Smooth muscle cell (in vitro differentiated cells): ENCODE data around the gene HS3ST3A1. TPM values are rescaled to one million over a fixed set of nuclear protein-coding genes. Genes with fewer than 3 reads are reported as not detected.
A peak's percentile ranks its signal among the peaks of the same experiment; 100 is the strongest.

Source experiments
- DNase-seq: peaks from one replicate; lab custom pipeline; 2025; ENCODE audit not compliant: unreplicated experiment; lab: John Stamatoyannopoulos, UW
- H2AFZ ChIP-seq: fragments of 200-600 bp; sonication (generic); 2 replicates; pipeline ENCODE4 v1.6.0; 2016; ENCODE audit warnings: antibody characterized with exemption, low read depth, mild to moderate bottlenecking
- H3F3A ChIP-seq: fragments of 200-600 bp; sonication (generic); 2 replicates; pipeline ENCODE4 v1.6.0; 2017; ENCODE audit warnings: antibody characterized with exemption, low read depth
- H3K27ac ChIP-seq: fragments of 200-600 bp; sonication (generic); 2 replicates; pipeline ENCODE4 v1.5.1; 2016; ENCODE audit warnings: low read depth, mild to moderate bottlenecking
- H3K27me3 ChIP-seq: fragments of 200-600 bp; sonication (generic); 2 replicates; pipeline ENCODE4 v1.6.1; 2016; ENCODE audit warnings: low read depth, mild to moderate bottlenecking
- H3K36me3 ChIP-seq: fragments of 200-600 bp; sonication (generic); 2 replicates; pipeline ENCODE4 v1.5.1; 2016; ENCODE audit warnings: low read depth
- H3K4me1 ChIP-seq: fragments of 200-600 bp; sonication (generic); 2 replicates; pipeline ENCODE4 v1.5.1; 2016; ENCODE audit warnings: low read depth
- H3K4me2 ChIP-seq: fragments of 200-600 bp; sonication (generic); 2 replicates; pipeline ENCODE4 v1.6.0; 2016; ENCODE audit warnings: mild to moderate bottlenecking
- H3K4me3 ChIP-seq: fragments of 200-600 bp; sonication (generic); 2 replicates; pipeline ENCODE4 v1.5.1; 2016; ENCODE audit warnings: mild to moderate bottlenecking
- H3K79me2 ChIP-seq: fragments of 200-600 bp; sonication (generic); 2 replicates; pipeline ENCODE4 v1.6.0; 2016; ENCODE audit warnings: low read depth, mild to moderate bottlenecking
- H3K9ac ChIP-seq: fragments of 200-600 bp; sonication (generic); 2 replicates; pipeline ENCODE4 v1.6.0; 2016; ENCODE audit warnings: low read depth
- H3K9me3 ChIP-seq: fragments of 200-600 bp; sonication (generic); replicated peaks from 2 replicates; pipeline ENCODE4 v1.5.1; 2016; ENCODE audit warnings: low read depth
- H4K20me1 ChIP-seq: fragments of 200-600 bp; sonication (generic); 2 replicates; pipeline ENCODE4 v1.6.0; 2016; ENCODE audit warnings: low read depth
- WGBS: methylation state at CpG from one replicate; pipeline ENCODE4 v1.1.7; 2016; ENCODE audit warnings: low lambda C conversion rate; 5-methylcytosine and 5-hydroxymethylcytosine counted together
- polyA plus RNA-seq: library from polyadenylated mRNA; unstranded; fragments of >200 nt; fragmentation: Nextera tagmentation; extraction: Ambion mirVana; gene quantifications from 2 replicates; pipeline ENCODE4 v1.2.1, GENCODE V29; 2016
- total RNA-seq: library from RNA; depleted of rRNA; stranded (reverse); fragments of >200 nt; gene quantifications from 2 replicates; pipeline ENCODE4 v1.2.3, GENCODE V29; 2014
- TF ChIP-seq, protein P1 (sequence below): fragments of 200-600 bp; sonication (generic); IDR thresholded peaks from 2 replicates; pipeline ENCODE4 v1.5.1; 2017; ENCODE audit warnings: borderline replicate concordance, mild to moderate bottlenecking, antibody characterized with exemption; ENCODE audit not compliant: insufficient read depth, poor library complexity, severe bottlenecking

The HS3ST3A1 gene
- total and polyA plus RNA-seq, 2 experiments from 2014 or later: 19.5 to 25.1 TPM

DNA sequence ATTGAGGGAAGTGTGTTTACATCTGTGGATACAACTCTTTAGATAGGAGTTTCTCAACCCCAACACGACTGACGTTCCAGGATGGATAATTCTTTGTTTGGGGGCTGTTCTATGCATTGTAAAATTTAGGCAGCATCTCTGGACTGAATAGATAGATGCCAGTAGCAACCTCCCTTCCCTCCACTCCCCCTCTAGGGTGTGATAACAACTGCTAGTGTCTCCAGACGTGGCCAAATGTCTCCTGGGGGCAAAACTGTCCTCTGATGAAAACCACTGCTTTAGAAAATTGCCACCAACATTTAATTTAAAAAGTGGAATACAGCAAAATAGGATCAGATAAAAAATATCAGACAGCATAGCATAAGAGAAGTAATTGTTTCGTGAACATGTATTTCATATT, 79.9 kb downstream of the HS3ST3A1 start:
- H3K79me2 ChIP-seq: no peaks in the 10 kb centered on the region
- H3K9ac ChIP-seq: no peak overlapping the region

DNA sequence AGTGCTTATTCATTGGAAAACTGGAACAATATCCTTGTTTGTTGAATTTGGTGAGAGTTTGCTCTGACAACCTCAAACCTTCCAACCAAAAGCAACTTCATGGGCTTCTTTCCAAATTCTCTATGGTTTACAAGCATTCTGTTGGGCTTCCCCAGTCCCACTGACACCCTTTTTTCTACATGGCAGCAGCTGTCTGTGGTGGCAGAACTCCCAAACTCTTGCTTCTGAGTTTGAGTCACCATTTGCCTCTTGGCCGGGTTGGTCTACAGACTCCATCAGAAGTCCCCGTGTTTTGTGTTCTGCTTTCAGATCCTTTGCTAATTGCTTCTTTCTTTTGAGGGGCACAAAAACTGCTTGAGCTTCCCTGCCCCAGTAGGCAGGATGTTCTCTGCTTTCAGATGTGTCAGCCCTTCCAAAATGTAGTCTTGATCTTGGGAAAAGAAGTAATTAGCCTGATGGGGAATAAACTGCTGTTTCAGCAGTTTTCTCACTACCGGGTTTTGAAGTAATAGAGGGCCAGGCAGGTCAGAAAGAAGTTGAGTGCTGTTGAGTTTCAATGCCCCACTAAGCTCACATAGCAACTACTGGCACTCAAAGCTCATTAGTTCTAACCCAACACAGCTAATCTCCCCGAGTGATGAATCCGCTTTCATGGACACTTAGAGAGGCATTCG, 80.7 kb downstream of the HS3ST3A1 start:
- Histone ChIP-seq H3F3A (no peaks in the 10 kb centered on the region), H4K20me1 (no peaks in the 10 kb centered on the region), H3K4me3 (no peak overlapping the region), H3K9ac (no peak overlapping the region), H3K36me3 (no peaks in the 10 kb centered on the region), H3K27ac (no peak overlapping the region), H2AFZ (no peak overlapping the region), H3K9me3 (no peaks in the 10 kb centered on the region), H3K4me2 (no peak overlapping the region), H3K27me3 (no peaks in the 10 kb centered on the region), H3K4me1 (no peaks in the 10 kb centered on the region), H3K79me2 (no peaks in the 10 kb centered on the region)
- TF ChIP-seq, protein P1, sequence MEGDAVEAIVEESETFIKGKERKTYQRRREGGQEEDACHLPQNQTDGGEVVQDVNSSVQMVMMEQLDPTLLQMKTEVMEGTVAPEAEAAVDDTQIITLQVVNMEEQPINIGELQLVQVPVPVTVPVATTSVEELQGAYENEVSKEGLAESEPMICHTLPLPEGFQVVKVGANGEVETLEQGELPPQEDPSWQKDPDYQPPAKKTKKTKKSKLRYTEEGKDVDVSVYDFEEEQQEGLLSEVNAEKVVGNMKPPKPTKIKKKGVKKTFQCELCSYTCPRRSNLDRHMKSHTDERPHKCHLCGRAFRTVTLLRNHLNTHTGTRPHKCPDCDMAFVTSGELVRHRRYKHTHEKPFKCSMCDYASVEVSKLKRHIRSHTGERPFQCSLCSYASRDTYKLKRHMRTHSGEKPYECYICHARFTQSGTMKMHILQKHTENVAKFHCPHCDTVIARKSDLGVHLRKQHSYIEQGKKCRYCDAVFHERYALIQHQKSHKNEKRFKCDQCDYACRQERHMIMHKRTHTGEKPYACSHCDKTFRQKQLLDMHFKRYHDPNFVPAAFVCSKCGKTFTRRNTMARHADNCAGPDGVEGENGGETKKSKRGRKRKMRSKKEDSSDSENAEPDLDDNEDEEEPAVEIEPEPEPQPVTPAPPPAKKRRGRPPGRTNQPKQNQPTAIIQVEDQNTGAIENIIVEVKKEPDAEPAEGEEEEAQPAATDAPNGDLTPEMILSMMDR: no peak
- WGBS: 83% methylated on average over 6 of the region's 6 CpGs
- DNase-seq: no peak

More for the DNA sequence above, 79.9 kb downstream of the HS3ST3A1 start:
- Histone ChIP-seq H3K27me3 (no peaks in the 10 kb centered on the region), H3K4me1 (no peaks in the 10 kb centered on the region), H3F3A (no peaks in the 10 kb centered on the region), H3K4me2 (no peak overlapping the region), H2AFZ (no peak overlapping the region), H3K36me3 (no peaks in the 10 kb centered on the region), H3K9me3 (no peaks in the 10 kb centered on the region), H4K20me1 (no peaks in the 10 kb centered on the region), H3K4me3 (no peak overlapping the region), H3K27ac (no peak overlapping the region)
- TF ChIP-seq, protein P1: no peak
- 89% methylated on average over 4 of the region's 4 CpGs for WGBS
- DNase-seq: no peak

DNA sequence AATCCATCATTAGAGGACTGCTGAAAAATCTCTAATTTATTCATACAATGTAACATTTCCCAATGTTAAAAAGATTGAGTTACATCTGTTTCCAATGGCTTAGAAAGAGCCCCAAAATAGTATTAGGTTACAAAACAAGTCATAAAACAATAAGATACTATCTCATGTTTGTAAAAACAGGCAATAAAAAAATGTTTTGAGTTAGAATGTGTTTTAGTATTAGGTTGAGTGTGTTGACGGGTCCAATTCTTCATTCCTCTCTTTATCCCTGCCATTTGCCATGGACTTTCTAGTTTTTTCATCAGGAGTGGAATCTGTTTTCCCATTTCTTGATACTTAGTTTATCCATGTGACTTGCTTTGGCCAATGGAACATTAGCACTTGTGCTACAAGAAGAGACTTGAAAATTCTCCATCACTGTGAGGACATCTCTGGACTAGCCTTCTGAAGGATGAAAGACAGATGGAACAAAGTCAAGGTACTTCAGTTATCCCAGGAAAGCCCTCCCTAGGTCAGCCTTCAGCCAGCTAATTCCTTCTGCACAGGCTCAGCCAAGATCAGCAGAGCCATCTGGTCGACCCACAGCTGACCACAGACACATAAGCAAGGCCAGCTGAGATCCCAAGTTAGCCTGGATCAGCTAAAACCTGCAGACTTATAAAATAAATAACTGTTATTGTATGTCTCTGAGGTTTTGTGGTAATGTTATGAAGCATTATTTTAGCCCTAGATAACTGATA, 83.3 kb downstream of the HS3ST3A1 start:
- Histone ChIP-seq H3K4me2 (no peak overlapping the region), H3F3A (no peaks in the 10 kb centered on the region), H4K20me1 (no peaks in the 10 kb centered on the region), H3K79me2 (no peaks in the 10 kb centered on the region), H3K36me3 (no peaks in the 10 kb centered on the region), H3K4me3 (no peak overlapping the region), H3K27ac (peak overlapping the region; percentile 21), H3K9ac (no peak overlapping the region), H3K27me3 (no peaks in the 10 kb centered on the region), H3K4me1 (peaks cover 3% of the 10 kb centered on the region), H2AFZ (no peak overlapping the region), H3K9me3 (no peaks in the 10 kb centered on the region)
- no peak for DNase-seq
- TF ChIP-seq, protein P1: no peak
- WGBS: 69% methylated on average over 2 of the region's 2 CpGs
